ENCODE measurements around the gene RBM20. TPM values are rescaled to one million over a fixed set of nuclear protein-coding genes. Genes with fewer than 3 reads are reported as not detected.

The RBM20 gene
- total RNA-seq, 1 experiment from 2014 or later = not detected

- no peaks in the 10 kb centered on the region for H3K27me3 Mint-ChIP-seq (ENCODE audit: unreplicated experiment)
- H3K27ac Mint-ChIP-seq (ENCODE audit: unreplicated experiment) = no peak overlapping the region
- CTCF ChIA-PET = no interaction called here
- DNase-seq = peak; percentile 6
- no TSS peak for BruUV-seq (replicated peaks)
- intact Hi-C loops (cut with micrococcal nuclease; ENCODE audit: unreplicated experiment) = no loop called here
- H3K36me3 Mint-ChIP-seq (ENCODE audit: insufficient read depth, unreplicated experiment) = no peaks in the 10 kb centered on the region
- H3K4me1 Mint-ChIP-seq (ENCODE audit: low read depth, unreplicated experiment) = peaks cover 10% of the 10 kb centered on the region
- no peak overlapping the region for H3K4me3 Mint-ChIP-seq (ENCODE audit: low read depth, unreplicated experiment)
- no peak for TF ChIP-seq CTCF (IDR thresholded peaks at IDR 0.05; ENCODE audit: unreplicated experiment)
- no peaks in the 10 kb centered on the region for H3K9me3 Mint-ChIP-seq (ENCODE audit: low read depth, unreplicated experiment)
Measured at GRCh38 chr10:110818311-110819256, 174.4 kb downstream of the RBM20 start.

GRCh38 chr10:110820321-110820814 lies 176.2 kb downstream of the RBM20 start:
- BruUV-seq (replicated peaks) = no TSS peak
- Mint-ChIP-seq H3K4me3 (ENCODE audit: low read depth, unreplicated experiment) (no peak overlapping the region), H3K36me3 (ENCODE audit: insufficient read depth, unreplicated experiment) (no peaks in the 10 kb centered on the region), H3K27ac (ENCODE audit: unreplicated experiment) (no peak overlapping the region), H3K27me3 (ENCODE audit: unreplicated experiment) (no peaks in the 10 kb centered on the region), H3K9me3 (ENCODE audit: low read depth, unreplicated experiment) (no peaks in the 10 kb centered on the region), H3K4me1 (ENCODE audit: low read depth, unreplicated experiment) (peaks cover 10% of the 10 kb centered on the region)
- TF ChIP-seq CTCF (IDR thresholded peaks at IDR 0.05; ENCODE audit: unreplicated experiment) = no peak
- DNase-seq = no peak
- CTCF ChIA-PET = no interaction called here
- intact Hi-C loops (cut with micrococcal nuclease; ENCODE audit: unreplicated experiment) = no loop called here

- H3K9me3 Mint-ChIP-seq (ENCODE audit: low read depth, unreplicated experiment) = no peaks in the 10 kb centered on the region
- CTCF ChIA-PET = no interaction called here
- H3K4me3 Mint-ChIP-seq (ENCODE audit: low read depth, unreplicated experiment) = no peak overlapping the region
- H3K36me3 Mint-ChIP-seq (ENCODE audit: insufficient read depth, unreplicated experiment) = no peaks in the 10 kb centered on the region
- no peak for DNase-seq
- no TSS peak for BruUV-seq (replicated peaks)
- no peak for TF ChIP-seq CTCF (IDR thresholded peaks at IDR 0.05; ENCODE audit: unreplicated experiment)
- no peaks in the 10 kb centered on the region for H3K27me3 Mint-ChIP-seq (ENCODE audit: unreplicated experiment)
- peaks cover 10% of the 10 kb centered on the region for H3K4me1 Mint-ChIP-seq (ENCODE audit: low read depth, unreplicated experiment)
- intact Hi-C loops (cut with micrococcal nuclease; ENCODE audit: unreplicated experiment) = no loop called here
- H3K27ac Mint-ChIP-seq (ENCODE audit: unreplicated experiment) = no peak overlapping the region
Measured at GRCh38 chr10:110821508-110821907, 177.4 kb downstream of the RBM20 start.

GRCh38 chr10:110822035-110822711 lies 178.0 kb downstream of the RBM20 start:
- Mint-ChIP-seq H3K9me3 (ENCODE audit: low read depth, unreplicated experiment) (no peaks in the 10 kb centered on the region), H3K27ac (ENCODE audit: unreplicated experiment) (no peak overlapping the region), H3K27me3 (ENCODE audit: unreplicated experiment) (no peaks in the 10 kb centered on the region), H3K4me3 (ENCODE audit: low read depth, unreplicated experiment) (no peak overlapping the region), H3K4me1 (ENCODE audit: low read depth, unreplicated experiment) (peaks cover 10% of the 10 kb centered on the region), H3K36me3 (ENCODE audit: insufficient read depth, unreplicated experiment) (no peaks in the 10 kb centered on the region)
- no peak for DNase-seq
- no TSS peak for BruUV-seq (replicated peaks)
- CTCF ChIA-PET = no interaction called here
- no peak for TF ChIP-seq CTCF (IDR thresholded peaks at IDR 0.05; ENCODE audit: unreplicated experiment)
- intact Hi-C loops (cut with micrococcal nuclease; ENCODE audit: unreplicated experiment) = no loop called here

Data from Calu3 (cell line).